Measurements from ENCODE around the gene TSPEAR. TPM values are rescaled to one million over a fixed set of nuclear protein-coding genes. Genes with fewer than 3 reads are reported as not detected.

The TSPEAR gene
- total and polyA plus RNA-seq, 10 donors = 0.02 to 0.22 (median 0.03) TPM; not detected in 7

GRCh38 chr21:44736291-44737004 lies 25.1 kb upstream of the TSPEAR start:
- no peak for DNase-seq
- peaks cover 3 to 51% (median 38%) of the 10 kb centered on the region in 8 donors for H3K9me3 ChIP-seq
- H3K27ac ChIP-seq = no peak overlapping the region
- intact Hi-C loops (cut with DNase I; ENCODE audit: low total_unique reads) = no loop called here
- WGBS, 5 donors = 79 to 95% (median 88%) methylated on average over 8 of the region's 8 CpGs
- peaks cover 0 to 19% (median 0%) of the 10 kb centered on the region in 7 donors for H3K27me3 ChIP-seq (replicated peaks in 1 of 7)
- no peaks in the 10 kb centered on the region for H3K4me1 ChIP-seq
- H3K4me3 ChIP-seq = no peak overlapping the region
- no peaks in the 10 kb centered on the region for H3K36me3 ChIP-seq
- TF ChIP-seq POLR2AphosphoS5 (IDR thresholded peaks at IDR 0.05) (no peak), CTCF (IDR thresholded peaks at IDR 0.05 in 8 of 11, conservative IDR thresholded peaks at IDR 0.05 in 3 of 11) (no peak), POLR2A (IDR thresholded peaks at IDR 0.05) (no peak)

DNA sequence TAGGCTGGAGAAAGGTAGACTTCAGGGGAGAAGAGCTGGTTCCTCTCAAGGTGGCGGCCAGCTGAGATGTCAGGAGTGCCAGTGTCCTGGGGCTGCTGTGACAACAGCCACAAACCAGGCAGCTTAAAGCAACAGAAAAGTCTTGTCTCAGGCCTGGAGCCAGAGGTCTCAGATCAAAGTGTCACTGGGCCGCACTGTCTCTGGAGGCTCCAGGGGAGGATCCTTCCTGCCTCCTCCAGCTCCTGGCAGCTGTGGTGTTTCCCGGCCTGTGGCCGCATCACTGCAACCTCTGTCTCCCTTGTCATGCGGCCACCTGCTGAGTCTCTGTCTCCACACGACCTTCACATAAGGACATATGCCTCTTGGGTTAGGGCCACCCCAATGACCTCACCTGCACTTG lies 24.4 kb upstream of the TSPEAR start:
- DNase-seq = no peak
- Histone ChIP-seq H3K27me3 (replicated peaks in 1 of 7) (peaks cover 0 to 21% (median 0%) of the 10 kb centered on the region in 7 donors), H3K27ac (no peak overlapping the region), H3K4me1 (no peaks in the 10 kb centered on the region), H3K4me3 (no peak overlapping the region), H3K36me3 (no peaks in the 10 kb centered on the region), H3K9me3 (peaks cover 3 to 51% (median 38%) of the 10 kb centered on the region in 8 donors)
- WGBS, 5 donors = 79 to 92% (median 83%) methylated on average over 1 to 6 of the region's 6 CpGs
- no peak for TF ChIP-seq CTCF (IDR thresholded peaks at IDR 0.05 in 8 of 11, conservative IDR thresholded peaks at IDR 0.05 in 3 of 11)
- no peak for TF ChIP-seq POLR2AphosphoS5 (IDR thresholded peaks at IDR 0.05)
- TF ChIP-seq POLR2A (IDR thresholded peaks at IDR 0.05) = no peak
- intact Hi-C loops (cut with DNase I; ENCODE audit: low total_unique reads) = no loop called here

DNA sequence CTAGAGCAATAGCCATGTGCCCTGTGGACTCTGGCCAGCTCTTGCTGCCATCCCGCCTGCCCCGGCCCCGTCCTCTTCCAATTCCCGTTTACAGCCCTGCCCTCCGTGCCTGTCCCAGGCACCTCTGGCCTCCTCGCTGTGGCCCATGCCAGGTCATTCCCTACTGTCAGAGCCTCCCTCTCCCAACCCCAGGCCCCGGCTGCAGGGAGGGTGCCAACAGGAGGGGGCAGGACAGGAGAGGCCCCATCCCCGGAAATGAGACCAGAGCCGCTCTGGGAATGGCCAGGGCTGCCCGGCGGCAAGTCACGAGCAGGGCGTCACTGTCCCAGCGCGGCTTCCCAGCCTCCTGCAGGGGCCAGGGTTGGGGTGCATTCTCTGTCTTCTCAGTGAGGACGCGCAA lies 23.5 kb upstream of the TSPEAR start:
- Histone ChIP-seq H3K4me1 (no peaks in the 10 kb centered on the region), H3K4me3 (no peak overlapping the region), H3K27ac (no peak overlapping the region), H3K27me3 (replicated peaks in 1 of 7) (peaks cover 0 to 25% (median 0%) of the 10 kb centered on the region in 7 donors), H3K9me3 (peaks cover 3 to 50% (median 38%) of the 10 kb centered on the region in 8 donors), H3K36me3 (no peaks in the 10 kb centered on the region)
- DNase-seq = no peak
- WGBS, 5 donors = 93 to 95% (median 94%) methylated on average over 16 to 17 of the region's 17 CpGs
- TF ChIP-seq CTCF (IDR thresholded peaks at IDR 0.05 in 8 of 11, conservative IDR thresholded peaks at IDR 0.05 in 3 of 11) (no peak), POLR2AphosphoS5 (IDR thresholded peaks at IDR 0.05) (no peak), POLR2A (IDR thresholded peaks at IDR 0.05) (no peak)
- intact Hi-C loops (cut with DNase I; ENCODE audit: low total_unique reads) = loop anchor here (5.0 kb wide), 1 partner anchor 133 kb away; the partner anchor contains the start of gene KRTAP10-7

DNA sequence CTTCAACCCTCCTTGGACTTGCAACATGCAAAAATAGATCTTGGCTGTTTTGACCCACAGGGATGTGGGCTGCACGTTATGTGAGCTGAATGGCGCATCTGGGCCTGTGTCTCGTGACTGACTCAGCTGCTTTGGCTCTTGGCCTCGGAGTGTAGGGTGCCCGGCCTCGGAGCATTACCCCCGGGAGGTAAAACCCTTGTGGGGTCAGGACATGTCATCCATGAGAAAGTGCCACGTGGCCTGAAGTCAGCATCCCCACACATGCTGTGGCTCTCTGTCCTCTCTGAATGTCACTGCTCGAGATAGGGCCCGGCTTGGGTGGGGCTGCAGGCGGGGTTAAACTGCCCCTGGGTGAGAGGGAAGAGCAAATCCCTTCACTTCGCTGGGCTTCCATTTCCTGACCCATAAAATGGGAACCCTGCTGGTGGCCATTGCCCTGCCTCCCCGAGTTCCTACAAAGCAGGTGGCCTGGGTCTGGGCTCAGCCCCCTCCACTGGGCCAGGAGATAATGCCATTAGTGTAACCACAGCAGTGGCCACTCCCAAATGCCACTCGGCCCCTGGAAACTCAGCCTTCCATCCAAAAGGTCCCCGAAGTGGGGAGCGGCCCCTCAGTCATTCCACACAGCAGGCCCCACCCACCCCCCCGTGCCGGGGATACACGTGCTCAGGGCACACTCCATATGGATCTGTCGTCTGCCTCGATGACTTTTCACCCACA lies 22.8 kb upstream of the TSPEAR start:
- intact Hi-C loops (cut with DNase I; ENCODE audit: low total_unique reads) = loop anchor here (5.0 kb wide), 1 partner anchor 132 kb away; the partner anchor contains the start of gene KRTAP10-7
- DNase-seq = no peak
- no peaks in the 10 kb centered on the region for H3K36me3 ChIP-seq
- no peak overlapping the region for H3K4me3 ChIP-seq
- H3K27ac ChIP-seq = no peak overlapping the region
- no peak for TF ChIP-seq POLR2A (IDR thresholded peaks at IDR 0.05)
- no peak for TF ChIP-seq POLR2AphosphoS5 (IDR thresholded peaks at IDR 0.05)
- TF ChIP-seq CTCF (IDR thresholded peaks at IDR 0.05 in 8 of 11, conservative IDR thresholded peaks at IDR 0.05 in 3 of 11) = no peak
- H3K4me1 ChIP-seq = no peaks in the 10 kb centered on the region
- 83 to 91% (median 89%) methylated on average over 20 to 21 of the region's 21 CpGs for WGBS, 5 donors
- peaks cover 3 to 44% (median 33%) of the 10 kb centered on the region in 8 donors for H3K9me3 ChIP-seq
- H3K27me3 ChIP-seq (replicated peaks in 1 of 7) = peaks cover 0 to 30% (median 0%) of the 10 kb centered on the region in 7 donors

Data from spleen (tissue), 11 donors.